Heart left ventricle (tissue), 13 donors: ENCODE measurements around the gene ZNF880.

Source experiments
- POLR2A ChIP-seq, 2 donors: fragments of 450-650 bp; IDR thresholded peaks; one replicate each; pipeline ENCODE4 v1.6.1; 2017; ENCODE audit warnings: antibody characterized with exemption in 2 of 2, mild to moderate bottlenecking in 2 of 2, moderate library complexity in 2 of 2
- TF ChIP-seq, protein P1 (sequence below), 12 donors: fragments of 200-600 bp; sonication (generic) in 4 of 12; IDR thresholded peaks; one replicate each; pipeline versions ENCODE4 v1.5.0 to v1.8.0; 2018 to 2022; ENCODE audit warnings: antibody characterized with exemption in 12 of 12, mild to moderate bottlenecking in 5 of 12
- donor health status: ischemic (EF 13 %, LVEDD 7.1; RV severe dilation, severe dysfunction).
- donor health status: DM: no; HTN: yes; CAD: no.
- donor health status: DM: no; HTN: no; CAD: no.
- donor health status: ischemic (EF 25% LVEDD 6.9; RV normal size, moderate dysfunction).
- donor health status: ischemic (EF 25% LVEDD 5.7; RV mildly dilated, moderate dysfunction).
- donor health status: ischemic (EF 35%, LVEDD 5.7; RV mildly dilated, moderate dysfunction).
- donor health status: nonischemic (EF 11% LVEDD 7.7; RV severe dilation, severe dysfunction).
- donor health status: DM: yes; HTN: yes; CAD: no.
- donor health status: PGD.
- donor health status: ischemic (EF 29% LVEDD 5.4; RV normal size, mild dysfunction).
- donor health status: nonischemic (EF 23%, LVEDD 6.1; RV moderate dilation, normal function).

DNA sequence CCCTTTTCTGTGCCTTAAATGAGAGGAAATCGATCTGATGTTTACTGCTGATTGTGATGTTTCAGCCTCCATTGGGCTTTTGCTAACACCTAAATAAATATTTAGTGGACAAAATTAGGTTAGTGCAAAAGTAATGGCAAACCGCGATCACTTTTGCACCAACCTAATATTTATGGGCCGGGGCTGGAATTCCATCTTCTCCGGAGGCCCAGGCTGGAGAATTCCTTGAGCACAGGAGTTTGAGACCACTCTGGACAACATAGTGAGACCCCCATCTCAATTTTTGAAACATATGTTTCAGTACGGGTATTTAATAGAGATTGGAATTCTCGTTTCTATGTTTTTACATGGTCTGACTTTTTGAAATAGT is 603 bp downstream of the ZNF880 start:
- TF ChIP-seq POLR2A (IDR thresholded peaks at IDR 0.05): no peak
- TF ChIP-seq, protein P1, sequence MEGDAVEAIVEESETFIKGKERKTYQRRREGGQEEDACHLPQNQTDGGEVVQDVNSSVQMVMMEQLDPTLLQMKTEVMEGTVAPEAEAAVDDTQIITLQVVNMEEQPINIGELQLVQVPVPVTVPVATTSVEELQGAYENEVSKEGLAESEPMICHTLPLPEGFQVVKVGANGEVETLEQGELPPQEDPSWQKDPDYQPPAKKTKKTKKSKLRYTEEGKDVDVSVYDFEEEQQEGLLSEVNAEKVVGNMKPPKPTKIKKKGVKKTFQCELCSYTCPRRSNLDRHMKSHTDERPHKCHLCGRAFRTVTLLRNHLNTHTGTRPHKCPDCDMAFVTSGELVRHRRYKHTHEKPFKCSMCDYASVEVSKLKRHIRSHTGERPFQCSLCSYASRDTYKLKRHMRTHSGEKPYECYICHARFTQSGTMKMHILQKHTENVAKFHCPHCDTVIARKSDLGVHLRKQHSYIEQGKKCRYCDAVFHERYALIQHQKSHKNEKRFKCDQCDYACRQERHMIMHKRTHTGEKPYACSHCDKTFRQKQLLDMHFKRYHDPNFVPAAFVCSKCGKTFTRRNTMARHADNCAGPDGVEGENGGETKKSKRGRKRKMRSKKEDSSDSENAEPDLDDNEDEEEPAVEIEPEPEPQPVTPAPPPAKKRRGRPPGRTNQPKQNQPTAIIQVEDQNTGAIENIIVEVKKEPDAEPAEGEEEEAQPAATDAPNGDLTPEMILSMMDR (IDR thresholded peaks at IDR 0.05): no peak
